ENCODE measurements around the gene AGBL4.
"Not testable (repeated sequence)": the region's sequence is repeated elsewhere in the genome, so short reads cannot be mapped to it uniquely, and the experiment has no call there.

AGBL4 gene

DNA sequence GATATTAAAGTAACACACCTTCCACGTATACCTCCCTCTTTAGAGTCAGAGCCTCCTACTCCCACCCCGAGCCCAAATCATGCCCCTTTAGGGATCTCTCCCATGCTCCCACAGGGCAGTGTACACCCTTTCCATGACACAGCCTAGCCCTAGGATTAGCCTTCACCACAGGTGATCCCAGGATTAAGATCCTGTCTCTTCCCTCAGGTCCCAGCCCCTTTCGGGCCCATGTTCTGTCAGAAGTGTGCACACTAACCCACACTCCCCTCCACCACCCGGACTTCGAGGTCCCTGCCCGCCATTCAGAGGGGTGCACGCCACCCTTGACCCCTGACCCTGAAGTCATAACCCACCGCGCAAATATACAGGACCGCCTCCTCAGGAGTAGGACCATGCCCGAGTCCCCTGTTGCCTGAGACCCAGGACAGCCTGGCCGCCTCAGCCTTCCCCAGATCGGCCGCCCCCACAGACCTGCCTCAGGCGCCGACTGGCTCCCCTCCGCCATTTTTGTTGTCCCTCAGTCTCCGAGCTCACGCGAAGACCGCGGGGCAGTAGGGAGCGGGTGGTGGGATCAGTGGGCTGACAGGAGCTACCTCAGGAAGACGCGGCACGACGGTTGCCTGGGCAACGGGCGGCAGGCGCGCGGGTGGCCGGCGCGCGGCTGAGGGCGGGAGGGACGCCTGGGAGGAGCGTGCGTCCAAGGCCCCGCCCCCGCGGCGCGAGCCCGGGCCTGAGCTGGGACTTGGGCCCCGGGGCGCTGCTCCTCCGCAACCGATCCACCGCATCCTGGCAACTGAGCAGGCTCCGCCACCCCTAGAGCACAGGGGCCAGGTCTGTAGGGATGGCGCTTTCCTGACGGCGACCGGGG lies at the start of gene AGBL4:
AGBL4 (minus strand) TSS at position 663 of the 868 bp plus-strand sequence.
- peak in 1 of 2 donors; percentile 24 for DNase-seq

GRCh38 chr1:50066806-50067205 lies 43.1 kb upstream of the AGBL4 start:
- no peak for DNase-seq

GRCh38 chr1:50060279-50060678 lies 36.5 kb upstream of the AGBL4 start:
- DNase-seq, result no peak

DNA sequence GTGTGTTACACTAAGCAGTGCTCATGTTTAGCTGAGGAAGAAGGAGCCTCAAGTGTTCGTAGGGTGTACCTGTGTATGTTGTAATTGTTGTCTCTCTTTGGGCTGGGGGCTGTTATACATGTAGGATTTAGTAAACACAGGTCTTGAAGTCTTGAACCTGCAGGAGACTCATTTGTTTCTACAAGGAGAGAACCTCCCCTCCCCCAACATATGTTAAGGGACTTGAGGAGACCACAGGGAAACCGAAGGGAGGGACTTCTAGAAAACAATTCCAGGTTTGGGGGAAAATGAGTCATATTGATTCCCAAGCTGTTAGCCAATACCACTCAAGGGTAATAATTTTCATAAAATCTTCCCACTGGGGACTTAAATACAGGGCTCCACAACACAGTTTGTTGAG lies 25.0 kb upstream of the AGBL4 start:
- DNase-seq, result no peak

GRCh38 chr1:50047916-50048694 lies 24.4 kb upstream of the AGBL4 start:
- peak in 1 of 2 donors; percentile 17 for DNase-seq

GRCh38 chr1:50038237-50038809 lies 14.6 kb upstream of the AGBL4 start:
- no peak for DNase-seq

DNA sequence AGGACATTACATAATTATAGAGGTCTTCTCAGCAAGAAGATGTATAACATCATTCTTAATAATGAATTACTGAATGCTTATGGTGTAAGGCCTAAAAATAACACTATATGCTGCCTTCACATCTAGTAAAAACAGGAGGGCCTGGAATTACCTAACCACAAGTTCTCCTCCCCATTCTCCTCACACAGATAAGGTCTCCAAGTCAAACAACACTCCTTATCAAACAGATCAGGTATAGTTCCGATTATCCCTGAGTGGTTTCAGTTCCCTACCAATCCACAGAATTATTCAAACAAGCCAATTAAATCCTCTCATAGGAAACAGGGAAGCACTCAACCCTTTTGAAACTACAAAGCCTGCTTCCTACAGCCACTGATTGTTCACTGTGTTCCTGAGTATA lies 4.0 kb upstream of the AGBL4 start:
- no peak for DNase-seq

GRCh38 chr1:49995734-49996133 lies 28.0 kb downstream of the AGBL4 start:
- DNase-seq, result no peak

DNA sequence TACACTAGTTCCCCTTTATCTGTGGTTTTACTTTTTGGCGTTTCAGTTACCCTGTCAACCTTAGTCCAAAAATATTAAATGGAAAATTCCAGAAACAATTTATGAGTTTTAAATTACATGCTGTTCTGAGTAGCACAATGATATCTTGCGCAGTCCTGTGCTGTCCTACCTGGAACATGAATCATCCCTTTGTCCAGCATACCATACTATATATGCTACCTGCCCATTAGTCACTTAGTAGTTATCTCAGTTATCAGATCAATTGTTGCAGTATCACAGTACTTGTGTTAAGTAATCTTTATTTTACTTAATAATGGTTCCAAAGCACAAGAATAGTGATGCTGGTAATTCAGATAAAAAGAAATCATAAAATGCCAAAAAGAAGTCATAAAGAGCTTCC lies 52.7 kb downstream of the AGBL4 start:
- no peak for DNase-seq

DNA sequence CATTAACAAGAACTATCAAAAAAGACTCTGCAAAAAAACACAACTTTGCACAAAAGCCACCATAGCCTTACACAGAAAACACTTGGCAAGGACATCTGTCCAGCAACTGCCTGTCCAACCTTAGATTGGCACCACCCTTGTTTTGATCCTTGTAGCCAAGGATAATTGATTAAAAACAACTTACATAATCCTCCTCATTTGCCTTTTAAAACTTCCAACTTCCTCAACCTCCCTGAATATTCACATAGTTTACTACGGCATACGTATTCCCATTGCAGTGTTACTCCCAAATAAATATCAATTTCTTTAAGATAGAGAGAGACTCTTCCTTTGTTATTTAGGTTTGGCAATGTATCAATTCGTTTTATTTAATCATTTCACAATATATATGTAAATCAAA lies 72.4 kb downstream of the AGBL4 start:
- no peak for DNase-seq

DNA sequence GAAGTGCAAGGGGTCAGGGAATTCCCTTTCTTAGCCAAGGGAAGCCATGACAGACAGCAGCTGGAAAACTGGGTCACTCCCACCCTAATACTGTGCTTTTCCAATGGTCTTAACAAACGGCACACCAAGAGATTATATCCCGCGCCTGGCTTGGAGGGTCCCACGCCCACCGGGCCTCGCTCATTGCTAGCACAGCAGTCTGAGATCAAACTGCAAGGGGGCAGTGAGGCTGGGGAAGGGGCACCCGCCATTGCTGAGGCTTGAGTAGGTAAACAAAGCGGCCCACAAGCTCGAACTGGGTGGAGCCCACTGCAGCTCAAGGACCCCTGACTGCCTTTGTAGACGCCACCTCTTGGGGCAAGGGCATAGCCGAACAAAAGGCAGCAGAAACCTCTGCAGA lies 108.5 kb downstream of the AGBL4 start:
- DNase-seq, result not testable (repeated sequence)

DNA sequence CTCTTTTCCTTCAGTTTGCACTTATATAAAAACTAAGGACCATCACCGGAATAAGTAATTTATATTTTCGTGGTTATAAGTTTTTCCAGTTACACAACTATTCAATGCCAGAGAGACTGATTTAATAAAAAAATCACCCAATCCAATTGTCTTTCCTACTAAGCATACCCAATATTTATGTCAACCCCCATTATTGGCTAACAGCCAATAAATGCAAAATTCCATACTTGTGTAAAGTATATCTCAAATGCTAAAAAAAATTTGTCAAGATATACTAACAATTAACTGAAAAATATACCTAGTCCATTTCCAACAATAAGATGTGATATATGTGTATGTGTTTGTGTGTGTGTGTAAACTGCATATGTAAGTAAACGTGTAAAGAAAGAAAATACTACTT lies 117.4 kb downstream of the AGBL4 start:
- DNase-seq, result no peak

DNA sequence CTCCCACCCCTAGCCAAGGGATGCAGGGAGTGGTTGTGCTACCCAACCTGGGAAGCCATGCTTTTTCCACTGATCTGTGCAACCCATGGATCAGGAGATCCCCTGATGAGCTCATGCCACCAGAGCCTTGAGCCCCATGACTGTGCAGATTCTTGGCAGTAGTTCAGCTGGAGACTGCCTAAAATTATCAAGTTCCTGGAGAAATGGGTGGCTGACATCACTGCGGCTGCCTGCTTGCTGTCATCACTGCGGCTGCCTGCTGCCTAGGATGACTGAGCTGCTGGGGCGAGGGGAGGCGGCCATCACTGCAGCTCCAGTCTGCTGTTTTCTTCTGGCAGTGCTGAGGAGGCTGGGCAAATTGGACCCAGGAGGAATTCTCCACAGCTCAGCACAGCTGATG lies 159.2 kb downstream of the AGBL4 start:
- DNase-seq, result no peak

DNA sequence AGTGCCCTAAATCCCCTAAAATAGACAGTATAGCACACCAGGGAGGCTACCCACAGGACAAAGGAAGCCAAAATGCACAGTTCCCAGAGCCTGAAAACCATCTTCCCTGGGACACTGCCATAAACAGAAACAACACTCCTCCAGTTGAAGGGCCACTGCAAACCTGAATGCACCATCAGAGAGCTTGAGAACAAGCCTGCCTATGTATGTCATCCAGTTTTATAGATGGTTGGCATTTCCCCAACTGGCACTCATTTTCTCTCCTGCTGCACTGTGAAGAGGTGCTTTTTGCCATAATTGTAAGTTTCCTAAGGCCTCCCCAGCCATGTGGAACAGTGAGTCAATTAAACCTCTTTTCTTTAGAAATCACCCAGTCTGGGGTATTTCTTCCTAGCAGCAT lies 169.0 kb downstream of the AGBL4 start:
- DNase-seq, result no peak

GRCh38 chr1:49842596-49842995 lies 181.2 kb downstream of the AGBL4 start:
- no peak for DNase-seq

DNA sequence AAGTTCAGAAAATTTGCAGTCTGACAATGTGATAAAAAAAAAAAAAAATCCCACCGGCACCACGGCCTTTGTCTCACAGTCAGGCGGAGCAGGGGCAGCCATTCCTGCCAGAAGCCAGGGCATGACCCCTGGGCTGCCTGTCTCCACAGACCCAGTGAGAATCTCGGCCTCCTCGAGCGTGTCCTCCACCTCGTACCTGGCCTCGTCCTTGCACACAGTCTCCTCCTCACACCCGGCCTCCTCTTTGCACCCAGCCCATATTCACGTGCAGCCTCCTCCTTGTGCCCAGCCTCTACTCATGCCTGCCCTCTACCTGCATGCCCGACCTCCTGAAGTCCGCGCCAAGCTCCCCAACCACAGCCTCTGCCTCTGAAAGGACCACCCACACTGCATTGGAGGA lies 182.0 kb downstream of the AGBL4 start:
- DNase-seq, result no peak

DNA sequence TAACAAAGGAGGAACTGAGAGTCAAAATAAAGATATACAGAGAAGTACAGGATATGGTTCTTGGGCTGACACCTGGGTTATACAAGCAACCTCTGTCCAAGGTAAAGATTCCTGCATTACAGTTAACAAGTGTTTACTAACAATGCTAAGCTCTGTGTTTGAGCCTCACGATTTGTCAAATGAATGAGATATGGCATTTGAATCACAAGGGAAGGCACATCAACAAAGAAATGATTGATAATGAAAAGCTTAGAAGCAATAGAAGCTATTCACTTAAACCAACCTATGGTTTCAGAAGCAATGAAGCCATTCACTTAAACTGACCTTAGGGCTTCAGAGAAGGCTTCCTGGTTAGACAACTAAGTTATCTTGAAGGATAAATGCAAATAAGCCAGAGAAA lies 199.5 kb downstream of the AGBL4 start:
- DNase-seq, result no peak

DNA sequence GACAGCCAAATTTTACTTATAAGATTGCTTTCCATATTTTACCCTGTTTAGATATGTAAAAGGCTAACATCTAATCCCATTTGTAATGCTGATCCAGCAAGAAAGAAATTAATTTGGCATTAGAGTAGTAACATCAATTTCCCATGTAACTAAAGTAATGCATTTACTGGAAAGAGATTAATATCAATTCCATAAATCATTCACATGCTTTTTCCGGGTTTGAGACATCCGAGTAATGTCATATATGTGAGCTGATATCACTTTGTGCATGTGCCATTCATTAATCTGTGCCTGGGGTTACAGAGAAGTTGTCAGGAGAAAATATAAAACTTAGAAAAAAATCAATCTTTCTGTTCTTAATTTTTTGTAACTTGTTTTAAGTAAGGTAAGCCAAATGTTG lies 206.1 kb downstream of the AGBL4 start:
- DNase-seq, result no peak

DNA sequence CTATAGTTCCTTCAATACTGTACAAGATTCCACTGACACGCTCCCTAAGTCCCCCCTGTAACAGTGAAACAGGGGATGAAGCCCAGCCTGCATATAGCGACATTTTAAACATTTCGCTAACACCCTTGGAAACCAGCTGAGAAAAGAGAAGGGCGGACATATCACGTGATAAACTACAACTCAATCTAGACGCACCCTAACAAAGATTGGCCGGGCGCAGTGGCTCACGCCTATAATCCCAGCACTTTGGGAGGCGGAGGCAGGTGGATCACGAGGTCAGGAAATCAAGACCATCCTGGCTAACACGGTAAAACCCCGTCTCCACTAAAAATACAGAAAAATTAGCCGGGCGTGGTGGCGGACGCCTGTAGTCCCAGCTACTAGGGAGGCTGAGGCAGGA lies 236.7 kb downstream of the AGBL4 start:
- DNase-seq, result not testable (repeated sequence)

DNA sequence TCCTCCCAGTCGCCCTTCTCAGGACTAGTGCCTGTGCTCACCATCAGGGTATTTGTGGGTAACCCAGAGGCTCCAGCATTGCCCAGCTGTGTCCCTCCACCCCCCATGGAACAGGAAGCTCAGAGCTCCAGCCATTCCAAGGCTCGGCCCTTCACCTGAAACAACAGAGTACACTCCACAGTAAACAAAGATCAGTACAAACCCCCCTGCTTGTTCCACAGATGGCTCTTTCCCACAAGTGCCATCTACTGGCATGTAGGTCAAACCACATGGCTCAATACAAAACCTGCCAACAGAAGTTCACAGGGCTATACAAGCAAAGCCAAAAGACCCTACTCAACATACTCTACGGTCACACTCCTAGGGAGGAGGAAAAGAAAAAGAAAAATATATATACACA lies 258.7 kb downstream of the AGBL4 start:
- no peak for DNase-seq

- DNase-seq, result not testable (repeated sequence)
Observed at GRCh38 chr1:49738118-49738517, 285.6 kb downstream of the AGBL4 start.

- no peak for DNase-seq
Observed at GRCh38 chr1:49728377-49728776, 295.4 kb downstream of the AGBL4 start.

DNA sequence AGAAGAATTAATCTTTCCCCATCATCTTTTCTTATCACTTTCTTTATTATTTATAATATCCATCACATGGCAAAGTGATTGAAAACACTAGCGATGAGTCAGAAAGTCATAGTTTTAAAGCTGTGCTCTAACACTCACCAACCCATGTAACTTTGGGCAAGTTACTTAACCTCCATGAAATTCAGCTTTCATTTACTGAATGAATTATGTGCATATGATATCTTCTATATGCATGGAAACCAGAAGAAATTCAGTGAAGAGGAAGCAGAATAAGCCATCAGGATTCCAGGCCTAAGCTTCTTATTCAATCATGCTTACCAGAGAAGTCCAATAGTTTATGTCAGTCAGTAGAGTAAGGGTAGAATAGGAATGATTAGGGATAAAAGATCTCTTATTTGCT lies 300.1 kb downstream of the AGBL4 start:
- DNase-seq, result no peak
